PC-9 (cell line): ENCODE results near the gene ENTR1. TPM values are rescaled to one million over a fixed set of nuclear protein-coding genes. Genes with fewer than 3 reads are reported as not detected.

Experiments
- BruUV-seq: library from RNA; stranded (reverse); fragments of 400-500 nt; replicated peaks from 2 replicates; lab custom pipeline; 2021; lab: Mats Ljungman, UMichigan
- CTCF ChIA-PET: fragments of 300-600 bp; sonication (Branson Sonifier 250); formaldehyde crosslinking; loops from one replicate; lab custom pipeline; 2022; ENCODE audit warnings: antibody characterized with exemption; lab: Charles Lee
- POLR2A ChIA-PET: fragments of 300-600 bp; sonication (Branson Sonifier 250); formaldehyde crosslinking; loops from one replicate; lab custom pipeline; 2022; ENCODE audit warnings: antibody characterized with exemption; ENCODE audit not compliant: unreplicated experiment; lab: Charles Lee
- DNase-seq, 2 experiments: peaks; one replicate each; pipeline versions ENCODE4 v3.0.0 to v3.0.0-alpha.2; 2015 to 2022; ENCODE audit warnings: mixed read lengths in 1 of 2
- H2AFZ ChIP-seq: fragments of 200-600 bp; sonication (generic); 2 replicates; pipeline ENCODE4 v1.8.1; 2017; ENCODE audit warnings: antibody characterized with exemption
- H3F3A ChIP-seq: fragments of 200-600 bp; sonication (generic); 2 replicates; pipeline ENCODE4 v1.8.1; 2017; ENCODE audit warnings: antibody characterized with exemption, mild to moderate bottlenecking, low read depth; ENCODE audit not compliant: insufficient read depth
- H3K27ac ChIP-seq: fragments of 200-600 bp; sonication (generic); 2 replicates; pipeline ENCODE4 v1.6.1; 2016; ENCODE audit warnings: mixed run types
- H3K27me3 ChIP-seq: fragments of 200-600 bp; sonication (generic); 2 replicates; pipeline ENCODE4 v1.6.1; 2016; ENCODE audit warnings: low read depth, mixed run types; ENCODE audit not compliant: insufficient read depth
- H3K36me3 ChIP-seq: fragments of 200-600 bp; sonication (generic); 2 replicates; pipeline ENCODE4 v1.6.1; 2016; ENCODE audit warnings: low read depth, mixed run types
- H3K4me1 ChIP-seq: fragments of 200-600 bp; sonication (generic); replicated peaks from 2 replicates; pipeline ENCODE4 v1.6.1; 2016; ENCODE audit warnings: mixed run types; ENCODE audit not compliant: insufficient read depth
- H3K4me2 ChIP-seq: fragments of 200-600 bp; sonication (generic); 2 replicates; pipeline ENCODE4 v1.6.1; 2017; ENCODE audit warnings: mixed run types
- H3K4me3 ChIP-seq: fragments of 200-600 bp; sonication (generic); 2 replicates; pipeline ENCODE4 v1.6.1; 2016; ENCODE audit warnings: mixed run types
- H3K79me2 ChIP-seq: fragments of 200-600 bp; sonication (generic); 2 replicates; pipeline ENCODE4 v1.6.1; 2017; ENCODE audit warnings: low read depth, mixed run types
- H3K9me2 ChIP-seq: fragments of 200-600 bp; sonication (generic); 2 replicates; pipeline ENCODE4 v1.8.1; 2017; ENCODE audit warnings: mild to moderate bottlenecking; ENCODE audit not compliant: insufficient read depth
- H3K9me3 ChIP-seq: fragments of 200-600 bp; sonication (generic); 2 replicates; pipeline ENCODE4 v1.8.1; 2016; ENCODE audit warnings: low read depth; ENCODE audit not compliant: insufficient read depth
- H4K20me1 ChIP-seq: fragments of 200-600 bp; sonication (generic); 2 replicates; pipeline ENCODE4 v1.8.1; 2017; ENCODE audit not compliant: insufficient read depth
- CTCF ChIP-seq: fragments of 200-600 bp; sonication (generic); conservative IDR thresholded peaks from 2 replicates; pipeline ENCODE4 v1.6.1; 2017; ENCODE audit warnings: mixed run types, antibody characterized with exemption, mild to moderate bottlenecking, moderate library complexity
- EZH2 ChIP-seq: fragments of 200-600 bp; sonication (generic); IDR thresholded peaks from 2 replicates; pipeline ENCODE4 v1.8.0; 2017; ENCODE audit warnings: antibody characterized with exemption, low read depth
- intact Hi-C: fragments of 100-400 bp; cut with micrococcal nuclease; formaldehyde crosslinking; loops from one replicate; pipeline ENCODE4 v1.10.0; 2022; ENCODE audit not compliant: unreplicated experiment
- total RNA-seq: library from RNA; stranded (reverse); gene quantifications from 2 replicates; pipeline ENCODE4 v1.2.3, GENCODE V29; 2021

Gene ENTR1
- total RNA-seq, 1 experiment from 2014 or later, result 67.9 TPM

DNA sequence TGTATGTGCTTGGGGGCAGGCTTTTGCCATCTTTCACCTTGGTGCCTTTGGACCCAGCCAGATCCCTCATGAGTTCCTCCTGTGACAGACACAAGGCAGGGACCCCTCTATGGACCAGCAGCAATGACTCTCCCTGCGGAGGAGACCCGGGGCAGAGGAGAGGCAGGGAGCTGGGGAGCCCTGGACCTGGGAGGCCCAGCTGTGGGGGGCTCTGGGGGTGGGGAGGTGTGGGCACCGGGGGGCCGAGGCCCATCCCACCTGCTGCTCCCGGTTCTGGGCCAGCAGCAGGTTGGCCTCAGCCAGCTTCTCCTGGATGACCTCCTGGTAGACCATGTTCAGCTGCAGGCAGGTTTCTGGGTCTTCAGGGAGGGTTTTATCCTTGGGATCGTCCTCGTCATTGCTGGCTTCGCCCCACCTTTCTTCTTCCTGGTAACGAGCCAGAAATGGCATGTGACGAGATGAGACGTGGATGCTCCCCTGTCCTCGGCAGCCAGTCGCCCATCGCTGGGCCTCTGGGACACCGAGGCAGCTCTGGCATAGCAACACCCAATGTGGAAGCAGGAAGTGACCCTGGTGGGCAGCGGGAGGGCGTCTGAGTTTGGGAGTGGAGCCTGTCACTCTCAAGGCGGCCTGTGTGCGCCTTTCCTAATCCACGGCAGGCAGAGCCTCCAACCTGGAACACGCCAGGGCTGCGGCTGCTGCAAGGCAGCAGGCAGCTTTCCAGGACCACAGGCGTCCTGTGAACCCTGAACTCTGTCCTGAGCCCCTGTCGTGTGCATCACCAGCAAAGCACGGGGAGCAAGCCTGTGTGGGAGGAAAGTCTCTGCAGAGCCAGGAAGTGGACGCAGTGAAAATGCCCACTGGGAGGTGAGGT, 14.8 kb downstream of the ENTR1 start:
- intact Hi-C loops, result no loop called here
- CTCF ChIA-PET, result no interaction called here
- Histone ChIP-seq H3K9me3 (no peaks in the 10 kb centered on the region), H3K36me3 (peaks cover 13% of the 10 kb centered on the region; the same call in 1 of the 2 replicates), H3F3A (peaks cover 2% of the 10 kb centered on the region; the same call in 1 of the 2 replicates), H4K20me1 (peaks cover 11% of the 10 kb centered on the region), H3K9me2 (no peaks in the 10 kb centered on the region), H3K4me3 (no peak overlapping the region), H3K27me3 (no peaks in the 10 kb centered on the region), H3K79me2 (peaks cover 23% of the 10 kb centered on the region), H3K4me1 (peaks cover 11% of the 10 kb centered on the region), H3K4me2 (no peak overlapping the region), H3K27ac (no peak overlapping the region), H2AFZ (no peak overlapping the region)
- DNase-seq, result no peak
- TF ChIP-seq EZH2, result no peak
- TF ChIP-seq CTCF, result no peak
- no TSS peak for BruUV-seq
- POLR2A ChIA-PET, result no interaction called here

DNA sequence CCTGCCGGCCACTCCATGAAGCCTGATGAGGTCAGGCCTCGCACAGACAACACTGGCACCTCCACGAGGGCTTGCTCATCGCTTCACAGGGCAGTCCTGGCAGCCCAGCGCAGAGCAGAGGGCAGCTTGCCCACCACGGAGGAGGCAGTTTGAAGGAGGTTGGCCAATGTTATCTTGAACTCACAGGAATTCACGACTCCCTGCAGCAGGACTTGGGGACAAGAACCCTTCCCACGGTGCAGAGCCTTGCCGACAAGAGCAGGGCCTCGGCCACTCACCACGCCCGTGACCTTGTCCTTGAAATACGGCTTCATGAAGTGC, 15.4 kb downstream of the ENTR1 start:
- no TSS peak for BruUV-seq
- Histone ChIP-seq H4K20me1 (peaks cover 11% of the 10 kb centered on the region), H3K79me2 (peaks cover 23% of the 10 kb centered on the region), H3K4me3 (no peak overlapping the region), H2AFZ (no peak overlapping the region), H3K36me3 (peaks cover 13% of the 10 kb centered on the region; the same call in 1 of the 2 replicates), H3K4me2 (no peak overlapping the region), H3F3A (no peaks in the 10 kb centered on the region), H3K9me2 (no peaks in the 10 kb centered on the region), H3K27ac (no peak overlapping the region), H3K9me3 (no peaks in the 10 kb centered on the region), H3K27me3 (no peaks in the 10 kb centered on the region), H3K4me1 (peaks cover 7% of the 10 kb centered on the region)
- intact Hi-C loops, result no loop called here
- ChIA-PET CTCF (no interaction called here), POLR2A (no interaction called here)
- DNase-seq, result no peak
- TF ChIP-seq CTCF, result no peak
- TF ChIP-seq EZH2, result no peak

GRCh38 chr9:136394312-136395019, 15.9 kb downstream of the ENTR1 start:
- Histone ChIP-seq H3K4me2 (no peak overlapping the region), H3K36me3 (peaks cover 13% of the 10 kb centered on the region; the same call in 1 of the 2 replicates), H3K79me2 (peaks cover 18% of the 10 kb centered on the region), H3K9me3 (no peaks in the 10 kb centered on the region), H3K27ac (no peak overlapping the region), H3K4me3 (no peak overlapping the region), H3K9me2 (no peaks in the 10 kb centered on the region), H3F3A (no peaks in the 10 kb centered on the region), H3K27me3 (no peaks in the 10 kb centered on the region), H3K4me1 (peaks cover 7% of the 10 kb centered on the region), H2AFZ (no peak overlapping the region), H4K20me1 (peaks cover 11% of the 10 kb centered on the region)
- ChIA-PET POLR2A (no interaction called here), CTCF (no interaction called here)
- TF ChIP-seq CTCF, result no peak
- TF ChIP-seq EZH2, result no peak
- BruUV-seq, result no TSS peak
- DNase-seq, result no peak
- intact Hi-C loops, result no loop called here
